ENCODE results near the gene VAMP2. TPM values are rescaled to one million over a fixed set of nuclear protein-coding genes. Genes with fewer than 3 reads are reported as not detected.

Gene VAMP2
- total and polyA plus RNA-seq, 10 of the 15 experiments (the other 5 are each of a cell fraction or from before 2014, with no cell fraction given) = 3.0 to 35.2 (median 25.0) TPM

DNA sequence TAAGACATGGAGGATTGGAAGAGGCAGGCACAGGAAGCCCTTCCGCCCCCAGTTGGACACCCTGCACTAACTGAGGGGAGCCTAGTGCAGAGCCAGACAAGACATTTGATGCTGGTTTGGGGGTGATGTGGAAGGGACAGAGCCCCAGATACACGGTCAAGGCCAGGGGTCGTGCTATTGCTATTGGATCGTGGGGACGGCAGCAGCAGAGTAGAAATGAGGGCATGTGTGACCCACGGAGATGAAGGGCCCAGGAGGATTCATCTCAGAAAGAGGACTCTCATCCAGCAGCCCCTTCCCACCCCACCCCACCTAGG, 2.0 kb upstream of the VAMP2 start:
- TF ChIP-seq PAX8 (IDR thresholded peaks at IDR 0.05) (no peak), EP300 (IDR thresholded peaks at IDR 0.05; ENCODE audit: borderline replicate concordance in 1 of 2, control insufficient read depth in 1 of 2, low read depth in 2 of 2, low read length in 2 of 2) (no peak), TAF1 (IDR thresholded peaks at IDR 0.05; ENCODE audit: borderline replicate concordance, low read depth, low read length) (no peak), CHD1 (IDR thresholded peaks at IDR 0.05; ENCODE audit: low read depth, low read length) (no peak), NFYA (IDR thresholded peaks at IDR 0.05; ENCODE audit: borderline replicate concordance, low read depth, low read length) (no peak), POLR2A (IDR thresholded peaks at IDR 0.05; ENCODE audit: low read depth, low read length) (no peak), CEBPB (IDR thresholded peaks at IDR 0.05; ENCODE audit: borderline replicate concordance in 1 of 2, low read depth in 2 of 2, low read length in 2 of 2) (no peak), ZBED1 (IDR thresholded peaks at IDR 0.05; ENCODE audit: borderline replicate concordance) (no peak), CHD4 (IDR thresholded peaks at IDR 0.05) (no peak), PBX3 (IDR thresholded peaks at IDR 0.05; ENCODE audit: insufficient replicate concordance, low read depth, low read length) (no peak), SPI1 (IDR thresholded peaks at IDR 0.05; ENCODE audit: borderline replicate concordance, insufficient read depth, low read depth, low read length) (no peak), RFX5 (IDR thresholded peaks at IDR 0.05; ENCODE audit: low read depth, low read length) (no peak), HCFC1 (IDR thresholded peaks at IDR 0.05; ENCODE audit: low read length) (no peak), ELK1 (IDR thresholded peaks at IDR 0.05; ENCODE audit: low read depth, low read length) (no peak), KDM1A (IDR thresholded peaks at IDR 0.05; ENCODE audit: borderline replicate concordance) (no peak), LARP7 (IDR thresholded peaks at IDR 0.05) (no peak), NFXL1 (IDR thresholded peaks at IDR 0.05; ENCODE audit: borderline replicate concordance) (no peak), ZNF274 (IDR thresholded peaks at IDR 0.05; ENCODE audit: insufficient read depth, insufficient read length) (no peak)
- Histone ChIP-seq H4K20me1 (ENCODE audit: control insufficient read depth, insufficient read depth) (no peaks in the 10 kb centered on the region), H3K36me3 (ENCODE audit: control insufficient read depth in 2 of 2, insufficient read depth in 2 of 2, low read length in 1 of 2) (peaks cover 0 to 2% of the 10 kb centered on the region in 2 experiments; a peak in 1 of 4 replicates), H3K27me3 (replicated peaks in 1 of 2; ENCODE audit: control insufficient read depth in 2 of 2, insufficient read depth in 2 of 2, low read length in 1 of 2) (no peaks in the 10 kb centered on the region), H3K79me2 (ENCODE audit: control insufficient read depth, insufficient read depth, low read length) (peaks cover 24% of the 10 kb centered on the region), H3K27ac (ENCODE audit: control insufficient read depth, insufficient read depth) (no peak overlapping the region), H3K4me1 (ENCODE audit: control insufficient read depth, insufficient read depth, low read length) (peaks cover 29% of the 10 kb centered on the region), H3K9me3 (replicated peaks; ENCODE audit: control insufficient read depth, insufficient read depth, low read length) (no peaks in the 10 kb centered on the region), H3K4me2 (ENCODE audit: control insufficient read depth, insufficient read depth) (no peak overlapping the region), H2AFZ (ENCODE audit: control insufficient read depth, low read depth, low read length) (peak overlapping the region; percentile 62; the same call in 1 of the 2 replicates), H3K9ac (ENCODE audit: control insufficient read depth, insufficient read depth, low read length) (no peak overlapping the region; the same call in 1 of the 2 replicates), H3K4me3 (no peak overlapping the region)
- RAD21 ChIA-PET (ENCODE audit: unreplicated experiment) = interaction anchor here (1.1 to 1.7 kb wide), 2 partner anchors 9 to 130 kb away, joined by 3 to 9 read pairs; partner anchors contain the start of gene SLC25A35
- FAIRE-seq (no peak), ATAC-seq (no peak), DNase-seq (ENCODE audit: low read depth, low spot score) (no peak)
- CTCF ChIA-PET = no interaction called here
- no TSS peak for BruUV-seq (replicated peaks)
- POLR2A ChIA-PET = interaction anchor here (1.0 to 1.3 kb wide), 3 partner anchors 8 to 57 kb away, joined by 3 to 11 read pairs (median 4); no protein-coding TSS in a partner anchor
- intact Hi-C loops (cut with micrococcal nuclease; ENCODE audit: unreplicated experiment) = loop anchor here (5.0 kb wide), 1 partner anchor 102 kb away; no protein-coding TSS in a partner anchor
- 92% methylated on average over 6 of the region's 6 CpGs for WGBS (ENCODE audit: insufficient coverage, insufficient replicate concordance, low lambda C conversion rate, missing lambda C conversion rate)
- SMC1A ChIA-PET (ENCODE audit: uncharacterized antibody, unreplicated experiment) = interaction anchor here (0.6 to 1.2 kb wide), 2 partner anchors 9 to 93 kb away, joined by 3 to 7 read pairs; no protein-coding TSS in a partner anchor
- in situ Hi-C loops (cut with MboI) = no loop called here

Data from GM12878 (cell line).